T-helper 1 cell (primary cell): Measurements from ENCODE around the gene MAPT.

Experiments used
- DNase-seq, 5 donors: peaks; one replicate each; pipeline ENCODE4 v3.0.0-alpha.2; 2012 to 2020

Gene MAPT

DNA sequence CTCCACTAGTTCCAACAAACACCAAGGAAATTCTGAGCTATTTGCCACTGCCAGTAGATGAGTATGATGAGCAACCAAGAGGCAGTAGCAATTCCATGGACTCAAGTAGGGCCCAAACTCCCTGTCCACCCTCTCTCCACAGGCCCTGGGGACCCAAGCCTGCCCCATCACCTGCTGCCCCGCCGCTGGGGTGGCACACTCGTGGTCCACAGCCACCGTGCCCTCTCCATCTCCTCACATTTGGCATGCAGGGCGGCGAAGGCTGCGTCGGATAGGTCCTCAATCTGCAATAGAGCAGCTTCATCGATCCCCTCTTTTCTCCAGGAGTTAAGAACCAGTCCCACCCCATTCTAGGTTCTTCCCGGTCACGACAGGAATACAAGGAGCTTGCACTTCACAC, 138.6 kb downstream of the MAPT start:
- DNase-seq = no peak

DNA sequence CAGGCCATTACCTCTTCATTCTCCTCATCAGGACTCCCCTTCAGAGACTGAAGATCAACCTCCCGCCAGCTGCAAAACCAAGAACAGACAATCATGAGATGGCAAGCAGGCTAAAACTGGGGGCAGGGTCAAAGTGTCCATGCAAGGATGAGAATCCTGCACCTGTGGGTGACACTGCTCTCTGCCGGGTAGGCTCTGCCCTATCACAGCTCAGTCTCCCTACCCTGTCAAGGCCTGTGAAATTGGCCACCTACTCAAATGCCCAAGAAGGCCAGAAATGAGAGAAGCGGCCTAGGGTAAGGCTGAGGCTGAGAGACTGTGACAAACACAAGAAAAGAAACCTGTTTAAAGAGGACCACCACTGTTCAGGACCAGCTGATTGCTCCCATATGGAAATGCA, 139.0 kb downstream of the MAPT start:
- no peak for DNase-seq

DNA sequence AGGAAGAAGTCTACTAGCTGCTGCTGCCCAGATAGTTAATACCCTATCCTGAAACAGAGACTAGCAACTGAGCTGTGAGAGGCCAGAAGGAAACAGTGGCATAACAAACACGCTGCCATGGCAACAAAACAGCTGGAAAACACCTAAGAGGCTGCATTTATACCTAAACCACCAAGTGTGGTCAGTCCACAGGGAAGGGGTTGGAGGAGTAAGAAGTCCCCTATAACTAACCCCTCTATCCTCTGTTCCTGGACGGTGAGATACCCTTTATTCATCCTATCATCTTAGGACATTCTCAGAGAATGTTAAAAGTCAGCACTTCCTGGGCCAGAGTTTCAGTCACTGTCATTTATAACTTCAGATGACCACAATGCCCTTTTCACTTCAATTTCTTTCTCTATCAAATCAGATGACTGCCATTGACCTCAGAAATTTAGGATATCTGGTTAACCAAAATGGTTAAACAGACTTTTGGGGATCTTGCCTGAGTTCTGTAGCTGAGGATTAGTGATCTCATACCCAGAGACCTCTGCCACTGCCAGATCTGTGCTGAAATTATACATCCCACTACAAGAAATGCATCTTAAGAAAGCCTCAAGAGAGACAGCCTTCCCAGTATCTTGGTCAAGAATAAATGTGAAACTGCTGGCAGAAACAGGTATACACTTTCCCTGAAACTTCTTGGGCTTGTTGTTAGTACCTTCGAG, 140.9 kb downstream of the MAPT start:
- DNase-seq = no peak

DNA sequence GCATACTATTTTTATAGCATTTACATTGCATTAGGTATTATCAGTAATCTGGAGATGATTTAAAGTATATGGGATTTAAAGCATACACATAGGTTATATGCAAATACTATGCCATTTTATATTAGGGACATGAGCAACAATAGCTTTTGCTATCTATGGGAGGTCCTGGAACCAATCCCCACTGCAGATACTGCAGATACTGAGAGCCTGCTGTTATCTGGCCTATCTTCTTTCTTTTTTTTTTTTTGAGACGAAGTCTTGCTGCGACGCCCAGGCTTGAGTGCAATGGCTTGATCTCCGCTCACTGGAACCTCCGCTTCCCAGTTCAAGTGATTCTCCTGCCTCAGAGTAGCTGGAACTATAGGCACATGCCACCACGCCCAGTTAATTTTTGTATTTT, 142.1 kb downstream of the MAPT start:
- DNase-seq = no peak

DNA sequence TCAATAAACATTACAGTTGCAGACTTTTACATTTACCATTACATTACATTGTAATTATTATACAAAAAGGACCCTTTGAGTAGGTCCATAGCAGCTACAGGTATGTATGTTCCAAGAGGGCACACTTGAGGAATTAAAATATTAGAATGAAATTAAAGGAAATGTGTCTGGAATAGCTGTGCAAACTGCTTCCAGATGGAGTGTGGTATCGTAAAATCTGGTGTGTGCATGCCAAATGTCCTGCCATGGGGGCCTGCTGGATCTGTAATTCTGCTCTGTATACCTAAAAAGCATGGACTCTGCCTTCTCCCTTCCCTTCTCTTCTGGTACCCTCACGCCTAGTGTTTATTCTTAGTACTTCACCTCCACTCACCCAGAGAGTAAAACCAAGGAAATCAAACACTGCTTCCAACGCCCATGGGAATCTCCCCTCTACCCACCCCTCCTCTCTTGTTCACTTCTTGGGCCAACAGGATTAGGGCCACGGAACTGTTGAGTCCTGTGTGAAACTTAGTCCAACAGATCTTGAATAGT, 143.4 kb downstream of the MAPT start:
- DNase-seq = no peak

DNA sequence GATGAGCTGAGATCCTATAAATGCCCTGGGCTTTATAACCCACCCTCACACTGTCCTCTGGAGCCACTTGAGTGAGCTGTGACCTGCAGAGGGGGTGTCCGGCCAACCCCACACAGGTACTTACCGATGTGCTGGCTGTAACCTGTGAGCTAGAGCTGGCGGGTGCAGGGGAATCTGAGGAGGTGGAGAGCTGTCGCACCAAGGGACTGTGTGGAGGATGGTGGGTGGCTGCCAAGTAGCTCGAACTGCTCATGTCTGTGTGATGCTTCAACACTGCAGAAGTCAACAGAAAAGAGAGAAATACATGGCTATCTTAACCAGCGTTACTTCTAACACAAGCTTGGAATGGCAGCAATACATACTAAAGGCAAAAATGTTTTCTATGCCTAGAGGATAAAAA, 144.1 kb downstream of the MAPT start:
- no peak for DNase-seq

DNA sequence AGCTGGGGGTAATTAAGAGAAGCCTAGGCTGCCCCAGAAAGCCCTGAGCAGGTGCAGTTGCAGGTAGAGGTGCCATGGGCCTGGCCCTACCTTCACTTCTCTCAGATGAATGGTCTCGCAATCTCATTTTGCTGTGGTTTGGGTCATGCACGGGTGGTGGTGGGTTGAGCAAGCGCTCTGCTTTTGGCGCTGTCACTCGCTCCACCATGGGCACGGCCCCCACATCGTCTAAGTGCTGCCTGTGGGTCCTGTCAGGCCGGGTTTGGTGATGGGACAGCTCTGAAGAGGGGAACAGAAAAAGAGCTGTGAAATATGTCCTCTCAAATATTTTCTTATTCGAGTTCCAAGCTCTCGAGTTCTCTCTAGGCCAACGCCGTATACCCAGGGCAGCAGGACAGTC, 144.6 kb downstream of the MAPT start:
- no peak for DNase-seq

DNA sequence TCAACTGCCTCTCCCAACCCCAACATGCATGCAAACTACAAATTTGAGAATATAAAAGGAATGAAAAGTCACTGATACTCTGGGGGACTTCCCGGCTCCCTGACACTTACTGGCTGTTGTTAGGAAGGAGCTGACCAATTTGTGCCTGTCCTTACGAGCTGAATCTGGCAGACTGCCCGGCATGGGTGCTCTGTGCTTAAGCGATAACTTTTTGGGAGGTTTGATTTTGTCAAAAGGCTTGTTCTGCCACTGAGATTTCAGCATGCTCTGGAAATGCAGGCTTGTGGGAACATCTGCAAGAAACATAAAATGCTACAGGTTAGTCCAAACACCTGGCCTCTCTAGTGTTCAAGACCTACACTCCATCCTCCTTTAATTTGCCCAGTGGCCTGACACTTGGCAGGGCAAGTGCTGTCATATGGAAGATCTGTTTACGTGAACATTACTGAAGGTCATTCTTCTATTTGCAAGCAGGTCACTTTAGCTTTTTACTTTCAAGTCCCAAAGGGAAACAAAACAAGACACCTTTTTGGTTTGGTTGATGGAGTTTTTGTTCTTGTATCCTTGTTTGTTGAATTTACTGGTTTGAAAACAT, 145.3 kb downstream of the MAPT start:
- DNase-seq = no peak

DNA sequence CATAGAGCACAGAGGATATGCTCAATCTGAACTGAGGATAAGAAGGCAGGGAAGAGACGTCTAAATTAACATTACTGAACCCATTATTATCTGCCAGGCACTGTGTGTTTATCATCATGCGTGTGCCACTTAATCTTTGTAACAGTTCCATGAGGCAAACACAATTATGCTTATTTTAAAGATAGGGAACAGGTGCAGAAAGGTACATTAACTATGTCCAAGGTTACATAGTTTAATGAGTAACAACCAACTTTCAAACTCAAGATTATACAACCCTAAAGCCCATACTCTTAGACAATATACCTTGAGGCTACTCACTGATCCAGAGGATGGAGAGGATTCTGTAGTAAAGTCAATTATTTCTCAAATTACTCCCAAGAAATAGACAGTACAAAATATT, 147.9 kb downstream of the MAPT start:
- no peak for DNase-seq

DNA sequence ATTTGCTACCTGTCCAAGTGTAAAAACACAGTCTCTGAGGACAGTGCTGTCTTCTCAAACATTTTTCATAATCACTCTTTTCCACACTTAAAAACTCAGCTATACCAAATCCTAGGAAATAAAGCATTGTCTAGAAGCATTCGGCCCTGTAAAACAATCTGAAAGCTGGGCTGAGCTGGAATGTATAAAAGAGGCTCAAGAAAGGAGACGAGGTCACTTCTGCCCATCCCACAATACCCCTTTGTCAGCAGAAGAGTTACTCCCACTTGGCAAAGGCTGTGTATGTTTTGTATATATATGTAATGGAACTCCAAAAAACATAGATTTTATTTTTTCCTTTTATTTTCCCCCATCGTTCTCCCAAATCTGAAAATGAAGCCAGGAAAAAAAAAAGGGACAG, 148.6 kb downstream of the MAPT start:
- no peak for DNase-seq

DNA sequence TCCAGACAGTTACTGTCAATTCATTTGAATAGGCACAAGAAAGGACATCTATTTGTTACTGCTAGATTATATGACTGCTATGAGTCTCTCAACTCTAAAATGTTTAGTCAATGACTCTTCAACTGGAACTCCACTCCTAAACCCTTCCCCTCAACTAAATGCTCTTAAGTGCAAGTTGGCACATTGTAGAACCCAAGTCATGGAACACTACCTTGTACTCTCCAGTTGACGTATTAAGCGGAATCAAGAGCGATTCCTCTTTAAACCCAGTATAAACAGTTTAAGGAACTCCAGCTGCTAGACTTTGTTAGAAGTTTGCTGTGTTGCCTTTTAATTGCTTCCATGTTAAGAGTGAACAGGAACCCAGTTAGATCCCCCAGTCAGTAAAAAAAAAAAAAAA, 149.3 kb downstream of the MAPT start:
- DNase-seq = no peak

DNA sequence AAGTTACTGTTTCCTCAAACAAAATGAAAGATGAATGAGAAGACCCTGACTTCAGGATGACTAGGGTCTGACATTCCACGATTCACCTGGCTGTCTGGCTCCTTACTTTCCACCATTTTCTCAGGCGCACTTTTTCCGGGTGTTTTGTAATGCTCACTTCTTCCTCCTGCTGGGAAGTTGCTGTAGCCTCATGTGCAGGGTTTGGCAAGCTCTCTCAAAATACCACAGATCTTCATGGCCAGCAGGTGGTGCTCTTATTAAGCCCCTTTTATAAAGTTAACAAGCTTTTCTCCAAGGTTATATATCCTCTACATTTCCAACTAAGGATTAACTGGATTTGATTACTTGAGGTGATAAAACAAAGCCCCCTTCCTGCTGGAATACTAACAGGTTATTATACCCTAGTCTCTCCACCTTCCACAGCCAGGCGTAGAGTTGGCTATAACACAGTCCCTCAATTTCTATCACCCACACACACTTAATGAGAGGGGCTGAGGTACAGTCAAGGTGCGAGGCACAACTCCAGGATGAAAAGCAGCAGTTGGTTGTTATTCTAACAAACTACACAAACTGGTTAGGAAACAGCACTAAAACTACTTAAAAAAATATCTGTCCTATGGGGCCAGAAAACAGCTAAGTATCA, 150.1 kb downstream of the MAPT start:
- peak in 3 of 5 donors; percentile 34 to 50 (median 39) for DNase-seq

DNA sequence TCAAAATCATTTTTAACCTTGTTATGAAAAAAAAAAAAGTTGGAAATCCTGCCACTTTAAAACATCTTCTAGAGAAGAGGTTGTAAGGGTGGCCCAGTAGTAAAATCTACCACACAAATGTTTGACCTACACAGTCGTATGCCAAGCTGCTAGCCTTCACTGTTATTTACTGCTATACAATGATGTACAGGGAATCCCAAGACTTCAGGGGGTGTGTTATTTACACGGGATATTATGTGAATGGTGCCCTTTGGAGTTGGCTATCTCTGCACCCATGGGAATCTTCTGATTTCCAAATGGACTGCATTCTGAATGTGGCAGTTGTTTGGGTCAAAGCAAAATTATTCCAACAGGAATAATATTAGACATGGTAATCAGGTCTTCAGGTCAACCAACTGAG, 150.6 kb downstream of the MAPT start:
- no peak for DNase-seq

DNA sequence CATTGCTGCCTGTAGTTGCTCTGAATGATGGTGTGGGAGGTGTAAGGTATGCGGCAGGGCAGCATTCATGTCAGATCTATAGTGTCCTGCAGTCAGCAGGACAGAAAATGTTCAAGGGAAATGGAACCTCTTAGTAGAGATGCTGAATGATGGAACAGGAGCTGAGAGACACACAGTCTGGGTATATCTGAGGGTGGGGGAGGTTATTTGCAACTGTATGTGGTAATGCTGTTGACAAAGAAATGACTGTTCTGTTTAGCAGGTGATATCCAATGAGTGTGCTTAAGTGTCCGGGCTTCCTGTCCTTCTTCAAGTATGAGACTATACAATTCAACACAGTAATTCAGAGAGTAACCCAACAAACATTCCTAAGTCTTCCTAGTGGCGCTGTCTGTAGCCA, 151.3 kb downstream of the MAPT start:
- DNase-seq = peak in 1 of 5 donors; percentile 23

DNA sequence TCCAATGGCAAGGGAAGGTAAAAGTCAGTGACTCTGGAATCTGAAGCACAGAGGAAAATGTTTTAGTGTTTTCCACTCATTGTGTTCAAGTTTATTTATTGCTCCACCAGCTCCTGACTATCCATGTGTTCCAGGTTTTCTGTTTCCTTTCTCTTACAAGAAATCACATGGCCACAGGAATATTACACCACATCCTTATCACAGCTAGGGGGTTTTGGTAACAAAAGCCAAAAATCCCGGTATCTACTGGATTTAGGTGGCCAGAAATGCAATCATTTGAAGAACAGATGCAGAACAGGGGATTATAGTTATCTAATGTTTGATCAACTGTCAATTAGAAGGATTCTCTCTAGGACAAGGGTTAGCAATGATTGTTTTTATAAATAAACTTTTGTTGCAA, 152.6 kb downstream of the MAPT start:
- DNase-seq = no peak

DNA sequence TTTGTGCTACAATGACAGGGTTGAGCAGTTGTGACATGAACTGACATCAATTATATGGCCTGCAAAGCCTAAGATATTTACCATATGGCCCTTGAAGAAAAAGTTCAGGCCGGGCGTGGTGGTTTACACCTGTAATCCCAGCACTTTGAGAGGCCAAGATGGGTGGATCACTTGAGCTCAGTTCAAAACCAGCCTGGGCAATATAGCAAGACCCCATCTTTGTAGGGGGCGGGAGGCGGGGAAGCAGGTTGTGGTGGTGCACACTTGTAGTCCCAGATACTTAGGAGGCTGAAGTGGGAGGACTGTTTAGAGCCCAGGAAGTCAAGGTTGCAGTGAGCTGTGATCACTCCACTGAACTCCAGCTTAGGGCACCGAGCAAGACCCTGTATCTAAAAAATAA, 153.0 kb downstream of the MAPT start:
- DNase-seq = no peak

DNA sequence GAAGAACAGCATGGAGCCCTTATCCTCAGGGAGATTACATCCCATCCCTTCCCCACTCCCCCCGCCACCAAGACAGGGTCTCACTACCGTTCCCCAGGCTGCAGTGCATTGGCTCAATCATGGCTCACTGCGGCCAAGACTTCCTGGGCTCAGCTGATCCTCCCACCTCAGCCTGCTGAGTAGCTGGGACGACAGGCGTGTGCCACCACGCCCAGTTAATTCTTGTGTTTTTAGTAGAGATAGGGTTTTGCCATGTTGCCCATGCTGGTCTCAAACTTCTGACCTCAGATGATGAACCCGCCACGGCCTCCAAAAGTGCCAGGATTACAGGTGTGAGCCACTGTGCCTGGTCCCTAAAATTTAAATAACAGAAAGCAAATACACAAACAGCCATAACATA, 153.5 kb downstream of the MAPT start:
- no peak for DNase-seq

DNA sequence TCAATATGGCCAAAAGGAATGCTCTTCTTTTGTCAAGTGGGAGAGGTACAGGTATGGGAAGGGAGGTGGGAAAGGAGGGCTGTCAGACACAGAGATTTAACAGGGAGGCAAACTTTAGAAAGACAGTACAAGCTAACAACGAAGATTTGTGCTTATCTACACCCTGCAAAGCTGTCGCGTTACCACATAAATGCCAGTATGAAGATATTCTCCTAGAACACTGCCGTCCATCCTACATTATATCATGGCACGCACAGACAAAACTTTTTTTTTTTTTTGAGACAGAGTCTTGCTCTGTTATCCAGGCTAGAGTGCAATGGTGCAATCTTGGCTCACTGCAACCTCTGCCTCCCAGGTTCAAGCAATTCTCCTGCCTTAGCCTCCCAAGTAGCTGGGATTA, 155.3 kb downstream of the MAPT start:
- DNase-seq = no peak

DNA sequence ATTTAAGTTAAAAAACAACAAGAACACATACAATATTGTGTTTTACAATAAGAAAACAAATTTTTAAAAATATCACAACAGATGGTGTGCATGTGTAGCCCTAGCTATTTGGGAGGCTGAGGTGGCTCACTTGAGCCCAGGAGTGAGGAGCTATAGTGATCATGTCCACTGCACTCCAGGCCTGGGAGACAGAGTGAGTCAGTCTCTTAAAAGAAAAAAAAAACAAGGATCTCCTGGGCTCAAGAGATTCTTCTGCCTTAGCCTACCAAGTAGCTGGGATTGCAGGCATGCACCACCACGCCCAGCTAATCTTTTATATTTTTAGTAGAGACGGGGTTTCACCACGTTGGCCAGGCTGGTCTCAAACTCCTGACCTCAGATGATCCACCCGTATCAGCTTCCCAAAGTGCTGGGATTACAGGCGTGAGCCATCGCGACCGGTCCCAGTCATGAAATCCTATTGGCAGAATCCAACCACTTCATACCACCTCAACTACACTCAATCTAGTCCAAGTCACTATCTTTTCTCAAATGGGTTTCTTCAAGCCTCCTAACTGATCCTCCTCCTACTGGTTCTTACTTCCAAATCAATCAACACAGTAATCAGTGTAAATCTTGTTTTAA, 159.7 kb downstream of the MAPT start:
- DNase-seq = no peak

DNA sequence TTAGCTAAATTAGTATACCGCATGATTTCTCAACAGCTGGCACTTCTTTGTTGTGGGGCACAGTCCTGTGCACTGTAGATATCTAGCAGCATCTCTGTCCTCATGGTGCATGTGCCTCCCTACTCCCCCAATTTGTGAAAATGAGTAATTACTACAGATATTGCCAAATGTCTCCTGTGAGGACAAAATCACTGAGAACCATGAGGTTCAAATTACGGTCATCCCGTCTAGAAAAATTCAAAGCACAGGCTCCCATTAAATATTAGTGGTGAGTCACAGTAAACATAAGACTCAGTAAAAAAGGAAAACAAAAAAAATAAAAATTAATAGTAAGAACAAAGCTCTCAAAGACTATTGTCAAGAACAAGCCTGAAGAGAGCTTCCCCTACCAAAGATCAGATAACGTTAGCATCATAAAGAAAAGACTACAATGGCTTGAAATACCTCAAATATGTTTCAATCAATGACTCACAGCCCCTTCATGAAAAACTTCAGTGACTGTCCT, 162.5 kb downstream of the MAPT start:
- DNase-seq = no peak

DNA sequence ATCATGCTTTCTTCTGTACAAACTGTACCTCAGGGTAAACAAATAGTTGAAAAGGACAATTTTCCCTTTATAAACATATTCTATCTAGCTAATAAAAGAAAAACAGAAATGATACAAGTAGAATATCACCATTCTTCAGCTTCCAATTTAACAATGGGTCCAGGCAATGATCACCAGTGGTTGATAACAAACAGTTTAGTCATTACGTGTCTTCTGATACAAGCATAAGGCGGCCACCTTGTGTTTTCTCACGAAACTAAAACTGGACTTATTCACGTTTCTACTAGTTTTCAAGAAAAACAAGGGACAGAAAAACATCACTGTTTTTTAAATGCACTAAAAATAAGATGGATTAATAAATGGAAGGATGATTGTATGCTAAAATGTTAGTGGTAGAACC, 163.0 kb downstream of the MAPT start:
- DNase-seq = no peak

DNA sequence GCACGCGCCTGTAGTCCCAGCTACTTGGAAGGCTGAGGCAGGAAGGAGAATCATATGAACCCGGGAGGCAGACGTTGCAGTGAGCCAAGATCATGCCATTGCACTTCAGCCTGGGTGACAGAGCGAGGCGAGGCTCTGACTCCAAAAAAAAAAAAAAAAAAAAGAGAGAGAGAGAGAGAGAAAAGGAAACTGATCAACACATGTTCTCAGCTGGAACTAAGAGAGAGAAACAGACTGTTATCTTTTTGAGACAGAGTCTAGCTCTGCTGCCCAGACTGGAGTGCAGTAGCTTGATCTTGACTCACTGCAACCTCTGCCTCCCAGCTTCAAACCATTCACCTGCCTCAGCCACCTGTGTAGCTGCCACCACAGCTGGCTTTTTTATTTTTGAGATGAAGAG, 165.1 kb downstream of the MAPT start:
- no peak for DNase-seq

DNA sequence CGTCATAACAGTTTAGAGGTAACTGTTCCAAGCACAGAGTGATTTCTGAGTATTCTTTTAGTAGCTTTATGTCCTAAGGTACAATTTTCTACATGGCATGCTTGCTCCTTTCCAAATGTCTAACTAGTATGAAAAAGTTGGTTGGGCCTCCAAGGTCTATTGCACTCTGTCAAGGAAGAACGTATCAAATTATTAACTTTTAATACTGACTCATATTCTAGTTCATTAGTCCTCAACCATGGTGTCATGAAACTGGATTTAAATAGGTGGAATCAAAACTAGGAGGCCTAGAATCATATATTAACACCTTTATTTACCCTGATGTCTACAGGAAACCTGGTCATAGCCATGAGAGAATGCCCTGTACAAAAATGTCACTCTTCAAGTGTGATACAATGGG, 166.1 kb downstream of the MAPT start:
- no peak for DNase-seq

DNA sequence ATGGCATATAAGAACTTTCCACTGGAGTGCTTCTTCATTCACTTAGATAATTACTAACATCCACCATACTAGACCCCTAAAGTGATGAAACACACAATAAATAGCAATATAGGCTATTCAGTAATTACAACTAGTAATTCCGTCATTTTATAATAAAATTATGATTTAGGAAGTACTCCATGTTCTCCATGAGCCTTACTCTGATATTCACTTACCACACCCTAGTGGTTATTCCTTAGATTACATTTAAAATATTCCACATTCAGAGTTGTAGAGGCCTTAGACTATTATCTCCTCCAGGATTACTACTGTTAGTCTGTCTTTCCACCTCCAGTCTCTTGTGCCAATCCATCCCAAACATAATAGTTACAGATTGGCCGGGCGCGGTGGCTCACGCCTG, 167.1 kb downstream of the MAPT start:
- DNase-seq = no peak
